Measurements from ENCODE around the gene LUZP2. TPM values are rescaled to one million over a fixed set of nuclear protein-coding genes. Genes with fewer than 3 reads are reported as not detected.

Gene LUZP2
- total and polyA plus RNA-seq, 10 donors, result 0.03 to 2.9 (median 0.40) TPM; not detected in 3

- DNase-seq, result no peak
- H3K4me3 ChIP-seq, result no peak overlapping the region
- TF ChIP-seq POLR2AphosphoS5 (IDR thresholded peaks at IDR 0.05) (no peak), POLR2A (IDR thresholded peaks at IDR 0.05) (no peak), CTCF (IDR thresholded peaks at IDR 0.05 in 8 of 11, conservative IDR thresholded peaks at IDR 0.05 in 3 of 11) (no peak)
- intact Hi-C loops (cut with DNase I; ENCODE audit: low total_unique reads), result no loop called here
- no peaks in the 10 kb centered on the region for H3K36me3 ChIP-seq
- no peak overlapping the region for H3K27ac ChIP-seq
- no peaks in the 10 kb centered on the region for H3K9me3 ChIP-seq
- H3K4me1 ChIP-seq, result no peaks in the 10 kb centered on the region
- 64 to 82% (median 76%) methylated on average over 1 of the region's 1 CpG for WGBS, 5 donors
- no peaks in the 10 kb centered on the region for H3K27me3 ChIP-seq (replicated peaks in 1 of 7)
Measured at GRCh38 chr11:24625975-24626374, 129.1 kb downstream of the LUZP2 start.

DNA sequence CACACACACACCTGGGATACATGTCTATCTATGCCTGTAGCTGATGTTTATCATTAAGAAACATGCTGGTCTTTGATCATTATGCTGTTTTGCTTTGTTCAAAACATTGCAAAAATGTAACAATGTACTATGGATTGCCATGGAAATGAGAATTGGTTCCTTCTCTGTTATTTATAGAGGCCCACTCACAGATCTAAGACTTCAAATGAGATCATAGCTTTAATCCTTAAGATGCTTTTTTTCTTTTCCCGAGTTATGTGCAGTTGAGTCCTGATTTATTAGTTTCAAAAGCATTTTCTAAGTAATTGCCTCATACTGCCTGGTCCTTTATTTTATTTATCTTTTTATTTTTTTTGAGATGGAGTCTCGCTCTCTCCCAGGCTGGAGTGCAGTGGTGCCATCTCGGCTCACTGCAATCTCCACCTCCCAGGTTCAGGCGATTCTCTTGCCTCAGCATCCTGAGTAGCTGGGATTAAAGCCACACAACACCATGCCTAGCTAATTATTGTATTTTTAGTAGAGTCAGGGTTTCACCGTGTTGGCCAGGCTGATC lies 131.4 kb downstream of the LUZP2 start:
- H3K9me3 ChIP-seq, result no peaks in the 10 kb centered on the region
- 80 to 95% (median 85%) methylated on average over 5 of the region's 5 CpGs for WGBS, 5 donors

GRCh38 chr11:24634606-24635160 lies 137.8 kb downstream of the LUZP2 start:
- Histone ChIP-seq H3K4me1 (no peaks in the 10 kb centered on the region), H3K27ac (no peak overlapping the region), H3K9me3 (peaks cover 0 to 5% (median 0%) of the 10 kb centered on the region in 8 donors), H3K27me3 (replicated peaks in 1 of 7) (no peaks in the 10 kb centered on the region), H3K4me3 (no peak overlapping the region), H3K36me3 (no peaks in the 10 kb centered on the region)
- TF ChIP-seq CTCF (IDR thresholded peaks at IDR 0.05 in 8 of 11, conservative IDR thresholded peaks at IDR 0.05 in 3 of 11) (no peak), POLR2A (IDR thresholded peaks at IDR 0.05) (no peak), POLR2AphosphoS5 (IDR thresholded peaks at IDR 0.05) (no peak)
- 70 to 88% (median 80%) methylated on average over 4 of the region's 4 CpGs for WGBS, 5 donors
- no peak for DNase-seq
- intact Hi-C loops (cut with DNase I; ENCODE audit: low total_unique reads), result no loop called here

More for the DNA sequence above, 131.4 kb downstream of the LUZP2 start:
- DNase-seq, result no peak
- Histone ChIP-seq H3K27me3 (replicated peaks in 1 of 7) (no peaks in the 10 kb centered on the region), H3K4me3 (no peak overlapping the region), H3K27ac (no peak overlapping the region), H3K36me3 (no peaks in the 10 kb centered on the region), H3K4me1 (no peaks in the 10 kb centered on the region)
- intact Hi-C loops (cut with DNase I; ENCODE audit: low total_unique reads), result no loop called here
- no peak for TF ChIP-seq POLR2AphosphoS5 (IDR thresholded peaks at IDR 0.05)
- TF ChIP-seq POLR2A (IDR thresholded peaks at IDR 0.05), result no peak
- no peak for TF ChIP-seq CTCF (IDR thresholded peaks at IDR 0.05 in 8 of 11, conservative IDR thresholded peaks at IDR 0.05 in 3 of 11)

GRCh38 chr11:24635588-24636290 lies 138.9 kb downstream of the LUZP2 start:
- Histone ChIP-seq H3K27me3 (replicated peaks in 1 of 7) (no peaks in the 10 kb centered on the region), H3K9me3 (peaks cover 0 to 5% (median 0%) of the 10 kb centered on the region in 8 donors), H3K4me1 (no peaks in the 10 kb centered on the region), H3K4me3 (no peak overlapping the region), H3K27ac (no peak overlapping the region), H3K36me3 (no peaks in the 10 kb centered on the region)
- intact Hi-C loops (cut with DNase I; ENCODE audit: low total_unique reads), result no loop called here
- TF ChIP-seq CTCF (IDR thresholded peaks at IDR 0.05 in 8 of 11, conservative IDR thresholded peaks at IDR 0.05 in 3 of 11), result no peak
- no peak for TF ChIP-seq POLR2AphosphoS5 (IDR thresholded peaks at IDR 0.05)
- no peak for TF ChIP-seq POLR2A (IDR thresholded peaks at IDR 0.05)
- WGBS, 5 donors, result 85 to 90% (median 89%) methylated on average over 5 of the region's 5 CpGs
- no peak for DNase-seq
